DOHH2 (cell line): ENCODE results near the gene NEU4.

Experiments used
- H3F3A ChIP-seq: fragments of 200-600 bp; sonication (generic), shearing (Covaris generic); 2 replicates; pipeline ENCODE4 v1.6.0; 2016; ENCODE audit warnings: antibody characterized with exemption, mild to moderate bottlenecking; ENCODE audit not compliant: control insufficient read depth, insufficient read depth
- H3K27ac ChIP-seq: fragments of 200-600 bp; sonication (generic); 2 replicates; pipeline ENCODE4 v1.5.1; 2014; ENCODE audit warnings: low read depth, mild to moderate bottlenecking, low read length, moderate library complexity
- H3K27me3 ChIP-seq: fragments of 200-600 bp; sonication (generic); 2 replicates; pipeline ENCODE4 v1.6.1; 2014; ENCODE audit warnings: mild to moderate bottlenecking, low read length, mixed read lengths; ENCODE audit not compliant: control insufficient read depth
- H3K36me3 ChIP-seq: fragments of 200-600 bp; sonication (generic); 2 replicates; pipeline ENCODE4 v1.6.1; 2014; ENCODE audit warnings: mild to moderate bottlenecking, low read length, moderate library complexity, mixed read lengths; ENCODE audit not compliant: control insufficient read depth
- H3K4me1 ChIP-seq: fragments of 200-600 bp; sonication (generic); 2 replicates; pipeline ENCODE4 v1.6.1; 2014; ENCODE audit warnings: mild to moderate bottlenecking, low read length, mixed read lengths; ENCODE audit not compliant: control insufficient read depth
- H3K4me2 ChIP-seq: fragments of 200-600 bp; sonication (generic); 2 replicates; pipeline ENCODE4 v1.6.0; 2014; ENCODE audit warnings: mild to moderate bottlenecking, low read length, moderate library complexity
- H3K4me3 ChIP-seq: fragments of 200-600 bp; sonication (generic); 2 replicates; pipeline ENCODE4 v1.5.1; 2014; ENCODE audit warnings: mild to moderate bottlenecking, low read length, mixed read lengths
- H3K79me2 ChIP-seq: fragments of 200-600 bp; sonication (generic); 2 replicates; pipeline ENCODE4 v1.6.1; 2014; ENCODE audit warnings: mild to moderate bottlenecking, low read length, mixed read lengths; ENCODE audit not compliant: control insufficient read depth
- H3K9me2 ChIP-seq: fragments of 200-600 bp; sonication (generic); replicated peaks from 2 replicates; pipeline ENCODE4 v1.6.1; 2014; ENCODE audit warnings: mild to moderate bottlenecking, low read length, mixed read lengths; ENCODE audit not compliant: control insufficient read depth
- H3K9me3 ChIP-seq: fragments of 200-600 bp; sonication (generic); 2 replicates; pipeline ENCODE4 v1.6.1; 2014; ENCODE audit warnings: antibody characterized with exemption, low read length, mixed read lengths; ENCODE audit not compliant: control insufficient read depth, insufficient read depth
- H4K20me1 ChIP-seq: fragments of 200-600 bp; sonication (generic); 2 replicates; pipeline ENCODE4 v1.6.0; 2014; ENCODE audit warnings: low read depth, mild to moderate bottlenecking, antibody characterized with exemption, low read length, moderate library complexity; ENCODE audit not compliant: control insufficient read depth, insufficient read depth
- EZH2phosphoT487 ChIP-seq: fragments of 200-600 bp; sonication (generic); IDR thresholded peaks from 2 replicates; pipeline ENCODE4 v1.6.1; 2017; ENCODE audit warnings: borderline replicate concordance, mild to moderate bottlenecking, antibody characterized with exemption, low read length, moderate library complexity, mixed read lengths
- TF ChIP-seq, protein P1 (sequence below): fragments of 200-600 bp; sonication (generic); IDR thresholded peaks from one replicate; pipeline ENCODE4 v1.5.1; 2014; ENCODE audit warnings: antibody characterized with exemption, mild to moderate bottlenecking, low read depth, low read length; ENCODE audit not compliant: poor library complexity, severe bottlenecking

The NEU4 gene

DNA sequence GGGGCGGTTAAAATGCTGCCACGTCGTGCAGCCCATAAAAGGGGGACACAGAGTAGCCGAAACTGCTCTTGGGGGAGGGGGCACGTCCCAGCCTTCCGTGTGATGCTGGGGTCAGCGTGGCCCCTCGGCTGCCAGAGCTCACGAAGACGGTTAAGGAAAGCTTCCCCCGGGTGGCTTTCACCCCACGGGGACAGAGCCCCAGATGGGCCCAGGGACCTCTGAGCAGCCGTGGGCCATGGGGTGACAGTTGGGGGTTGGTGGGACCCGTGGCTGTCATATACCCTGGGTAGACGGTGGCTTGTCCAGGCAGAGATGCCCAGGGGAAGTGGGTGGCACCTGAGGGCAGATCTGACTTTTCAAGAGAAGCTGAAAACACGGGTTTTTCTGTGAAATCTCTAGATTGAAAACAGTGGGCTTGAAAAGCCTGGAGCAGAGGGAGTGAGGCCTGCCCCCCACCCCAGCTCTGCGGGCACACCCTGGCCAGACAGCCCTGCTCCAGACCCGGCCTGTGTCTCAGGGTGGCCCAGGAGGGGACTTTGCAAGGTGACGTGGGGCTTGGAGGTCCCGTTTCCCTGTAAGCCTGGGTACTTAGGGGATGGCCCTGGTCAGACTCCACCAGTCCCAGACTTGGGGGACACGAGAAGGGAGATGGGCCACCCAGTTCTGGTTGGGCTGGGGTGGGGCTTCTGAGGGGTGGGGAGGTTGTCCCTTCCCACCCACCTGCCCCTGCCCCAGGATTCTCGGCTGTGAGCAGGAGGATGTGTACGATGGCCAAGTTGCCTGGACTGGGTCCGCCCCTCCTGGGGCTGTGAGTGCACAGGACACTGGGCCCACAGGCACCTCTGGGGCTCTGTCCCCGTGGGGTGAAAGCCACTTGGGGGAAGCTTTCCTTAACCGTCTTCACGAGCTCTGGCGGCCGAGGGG, 652 bp downstream of the NEU4 start:
- no peaks in the 10 kb centered on the region for H3F3A ChIP-seq
- no peaks in the 10 kb centered on the region for H3K9me2 ChIP-seq
- H3K9me3 ChIP-seq = no peaks in the 10 kb centered on the region
- no peaks in the 10 kb centered on the region for H3K79me2 ChIP-seq
- no peak overlapping the region for H3K4me3 ChIP-seq
- H3K4me1 ChIP-seq = peaks cover 23% of the 10 kb centered on the region
- TF ChIP-seq, protein P1, sequence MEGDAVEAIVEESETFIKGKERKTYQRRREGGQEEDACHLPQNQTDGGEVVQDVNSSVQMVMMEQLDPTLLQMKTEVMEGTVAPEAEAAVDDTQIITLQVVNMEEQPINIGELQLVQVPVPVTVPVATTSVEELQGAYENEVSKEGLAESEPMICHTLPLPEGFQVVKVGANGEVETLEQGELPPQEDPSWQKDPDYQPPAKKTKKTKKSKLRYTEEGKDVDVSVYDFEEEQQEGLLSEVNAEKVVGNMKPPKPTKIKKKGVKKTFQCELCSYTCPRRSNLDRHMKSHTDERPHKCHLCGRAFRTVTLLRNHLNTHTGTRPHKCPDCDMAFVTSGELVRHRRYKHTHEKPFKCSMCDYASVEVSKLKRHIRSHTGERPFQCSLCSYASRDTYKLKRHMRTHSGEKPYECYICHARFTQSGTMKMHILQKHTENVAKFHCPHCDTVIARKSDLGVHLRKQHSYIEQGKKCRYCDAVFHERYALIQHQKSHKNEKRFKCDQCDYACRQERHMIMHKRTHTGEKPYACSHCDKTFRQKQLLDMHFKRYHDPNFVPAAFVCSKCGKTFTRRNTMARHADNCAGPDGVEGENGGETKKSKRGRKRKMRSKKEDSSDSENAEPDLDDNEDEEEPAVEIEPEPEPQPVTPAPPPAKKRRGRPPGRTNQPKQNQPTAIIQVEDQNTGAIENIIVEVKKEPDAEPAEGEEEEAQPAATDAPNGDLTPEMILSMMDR = no peak
- no peak for TF ChIP-seq EZH2phosphoT487
- no peaks in the 10 kb centered on the region for H4K20me1 ChIP-seq
- H3K27me3 ChIP-seq = peaks cover 2% of the 10 kb centered on the region
- no peaks in the 10 kb centered on the region for H3K36me3 ChIP-seq
- no peak overlapping the region for H3K27ac ChIP-seq
- H3K4me2 ChIP-seq = no peak overlapping the region

DNA sequence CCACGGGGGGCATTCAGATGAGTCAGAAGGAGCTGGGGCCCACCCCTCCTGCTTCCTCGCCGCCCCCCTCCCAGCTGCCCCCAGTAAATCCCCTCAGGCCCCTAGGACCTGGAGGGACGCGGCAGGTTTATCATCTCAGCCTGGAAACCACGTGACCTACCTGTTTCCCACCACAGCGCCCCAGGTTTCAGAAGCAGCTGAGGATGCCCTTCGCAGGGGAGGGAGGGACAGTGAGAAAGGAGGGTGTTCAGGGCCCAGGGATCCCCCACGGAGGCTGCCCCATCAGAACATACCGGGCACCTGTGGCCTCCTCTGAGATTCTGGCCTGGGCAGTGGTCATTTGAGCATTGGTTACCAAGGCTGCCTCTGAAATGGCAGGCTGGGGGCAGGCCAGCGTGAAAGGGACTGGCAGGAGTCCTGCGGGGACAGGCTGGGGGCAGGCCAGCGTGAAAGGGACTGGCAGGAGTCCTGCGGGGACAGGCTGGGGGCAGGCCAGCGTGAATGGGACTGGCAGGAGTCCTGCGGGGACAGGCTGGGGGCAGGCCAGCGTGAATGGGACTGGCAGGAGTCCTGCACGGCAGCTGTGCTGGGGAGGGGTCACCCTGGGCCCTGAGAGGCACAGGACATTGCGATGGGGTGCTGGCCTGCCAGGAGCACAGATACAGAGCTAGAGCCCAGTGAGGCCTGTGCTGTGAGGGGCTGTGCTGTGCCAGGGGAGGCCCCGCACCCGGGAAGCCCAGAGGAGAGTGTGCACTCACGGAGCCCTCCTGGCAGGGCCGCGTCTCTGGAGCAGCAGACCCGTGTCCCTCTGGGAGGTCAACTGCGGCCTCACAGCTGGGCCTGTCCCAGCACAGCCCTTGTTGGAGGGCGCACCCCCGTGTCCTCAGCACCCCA, 1.6 kb downstream of the NEU4 start:
- Histone ChIP-seq H4K20me1 (no peaks in the 10 kb centered on the region), H3K36me3 (no peaks in the 10 kb centered on the region), H3K27me3 (no peaks in the 10 kb centered on the region), H3K4me3 (no peak overlapping the region), H3K4me1 (peaks cover 19% of the 10 kb centered on the region), H3K9me2 (no peaks in the 10 kb centered on the region), H3K4me2 (no peak overlapping the region), H3K79me2 (no peaks in the 10 kb centered on the region), H3K27ac (no peak overlapping the region), H3F3A (no peaks in the 10 kb centered on the region), H3K9me3 (no peaks in the 10 kb centered on the region)
- no peak for TF ChIP-seq EZH2phosphoT487
- TF ChIP-seq, protein P1 = no peak

DNA sequence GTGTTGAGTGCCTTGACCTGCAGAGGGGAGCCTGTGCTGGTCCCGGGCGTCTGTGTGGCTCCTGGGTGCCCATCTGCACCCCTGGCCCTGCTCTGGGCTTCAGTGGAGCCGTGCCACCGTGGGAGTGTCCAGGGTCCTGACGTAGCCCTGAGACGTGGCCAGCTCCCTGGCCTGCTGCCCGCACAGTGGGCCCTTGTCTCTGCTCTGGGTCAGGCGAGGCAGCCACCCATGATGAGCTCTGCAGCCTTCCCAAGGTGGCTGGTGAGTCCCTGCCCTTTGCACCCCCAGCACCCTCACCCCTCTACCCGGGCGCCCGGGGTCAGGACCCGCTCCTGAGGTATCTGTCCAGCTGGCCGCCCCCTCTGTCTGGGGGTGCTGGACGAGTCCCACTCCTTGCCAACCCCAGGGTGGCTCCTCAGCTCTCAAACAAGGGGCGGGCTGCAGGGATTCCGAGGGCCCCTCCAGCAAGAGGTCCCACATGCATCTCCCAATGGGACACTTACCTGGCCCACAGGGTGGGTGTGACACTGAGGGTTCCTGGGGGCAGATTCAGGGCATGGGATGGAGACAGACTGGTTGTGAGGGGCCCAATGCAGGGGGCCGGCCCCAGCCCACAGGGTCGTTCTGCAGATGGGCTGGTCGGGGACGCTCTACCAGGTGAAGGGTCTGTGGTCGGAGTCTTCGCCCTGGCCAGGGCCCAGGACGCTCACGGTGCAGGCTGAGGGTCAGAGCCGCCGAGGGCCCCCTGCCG, 2.4 kb downstream of the NEU4 start:
- Histone ChIP-seq H3K9me2 (no peaks in the 10 kb centered on the region), H3K27me3 (no peaks in the 10 kb centered on the region), H3K36me3 (no peaks in the 10 kb centered on the region), H3K79me2 (no peaks in the 10 kb centered on the region), H4K20me1 (no peaks in the 10 kb centered on the region), H3F3A (no peaks in the 10 kb centered on the region), H3K27ac (no peak overlapping the region), H3K9me3 (no peaks in the 10 kb centered on the region), H3K4me2 (no peak overlapping the region), H3K4me3 (no peak overlapping the region), H3K4me1 (peaks cover 19% of the 10 kb centered on the region)
- TF ChIP-seq, protein P1 = no peak
- no peak for TF ChIP-seq EZH2phosphoT487
